Stimulated activated naive B cell treated with anti-CD40 and anti-IgM and Interleukin-4, amounts not matched to agents 10 μg/mL and 1 μg/mL and 100 μg/mL, for 72 hours (primary cell): ENCODE data around the gene SERGEF.

Experiments used
- ATAC-seq, 2 donors: fragments of 150-1000 bp; cut with Tn5 transposase; replicated peaks; 2 replicates each; pipeline ENCODE4 v1.10.0; 2021; ENCODE audit warnings: moderate library complexity in 1 of 2
- DNase-seq: peaks from one replicate; pipeline ENCODE4 v3.0.0; 2021
- H3K27ac Mint-ChIP-seq: one replicate; pipeline ENCODE4 v1.8.0; 2022; ENCODE audit warnings: mild to moderate bottlenecking, mixed read lengths
- H3K27me3 Mint-ChIP-seq, 2 donors: one replicate each; pipeline ENCODE4 v1.8.0; 2022; ENCODE audit warnings: mixed read lengths in 2 of 2
- H3K36me3 Mint-ChIP-seq, 2 donors: one replicate each; pipeline ENCODE4 v1.8.0; 2022; ENCODE audit warnings: mixed read lengths in 2 of 2, mild to moderate bottlenecking in 1 of 2
- H3K4me1 Mint-ChIP-seq, 2 donors: one replicate each; pipeline ENCODE4 v1.8.0; 2022; ENCODE audit warnings: mixed read lengths in 2 of 2, mild to moderate bottlenecking in 1 of 2
- H3K4me3 Mint-ChIP-seq, 2 donors: one replicate each; pipeline ENCODE4 v1.8.0; 2022; ENCODE audit warnings: mild to moderate bottlenecking in 2 of 2, mixed read lengths in 2 of 2, moderate library complexity in 1 of 2
- H3K9me3 Mint-ChIP-seq, 2 donors: one replicate each; pipeline ENCODE4 v1.8.0; 2022; ENCODE audit warnings: mixed read lengths in 2 of 2, mild to moderate bottlenecking in 1 of 2

Gene SERGEF

DNA sequence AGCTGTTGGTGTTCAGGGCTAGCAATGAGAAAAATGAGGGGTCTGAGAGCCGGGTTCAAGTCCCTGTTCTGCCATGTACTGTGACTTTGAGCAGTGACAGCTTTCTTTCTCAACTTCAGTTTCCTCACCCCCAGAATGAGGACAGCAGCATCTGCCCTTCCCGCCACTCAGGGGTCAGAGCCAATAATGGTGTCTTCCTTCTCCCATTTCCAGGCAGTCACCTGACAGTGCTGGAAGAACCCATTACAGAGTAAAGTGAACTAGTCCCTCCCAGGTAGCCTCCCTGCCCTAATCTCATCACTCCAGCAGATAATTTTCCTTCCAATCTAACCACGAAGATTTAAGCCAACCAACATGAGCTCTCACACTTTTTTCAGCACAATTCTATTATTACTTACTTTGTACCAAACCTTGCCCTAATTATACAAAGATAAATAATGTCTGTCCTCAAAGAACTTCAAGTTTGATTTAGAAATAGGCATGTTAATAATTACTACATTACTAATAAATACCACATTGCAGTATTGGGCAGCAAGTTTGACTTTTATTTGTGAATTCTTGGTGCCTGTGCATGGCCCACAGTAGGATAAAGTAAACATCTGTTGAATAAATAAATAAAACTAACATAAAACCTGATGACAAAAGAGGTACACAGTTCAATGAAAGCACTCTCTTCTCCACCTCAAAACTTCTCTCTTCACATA is 61.0 kb downstream of the SERGEF start:
- Mint-ChIP-seq H3K4me1 (no peaks in the 10 kb centered on the region), H3K36me3 (peaks cover 57 to 67% of the 10 kb centered on the region in 2 donors), H3K27ac (no peak overlapping the region), H3K27me3 (no peaks in the 10 kb centered on the region), H3K4me3 (no peak overlapping the region), H3K9me3 (no peaks in the 10 kb centered on the region)
- no peak for ATAC-seq
- DNase-seq = no peak

GRCh38 chr11:17950644-17951043 is 62.2 kb downstream of the SERGEF start:
- Mint-ChIP-seq H3K27ac (no peak overlapping the region), H3K36me3 (peaks cover 58 to 68% of the 10 kb centered on the region in 2 donors), H3K4me3 (no peak overlapping the region), H3K27me3 (no peaks in the 10 kb centered on the region), H3K9me3 (no peaks in the 10 kb centered on the region), H3K4me1 (no peaks in the 10 kb centered on the region)
- no peak for DNase-seq
- ATAC-seq = no peak

DNA sequence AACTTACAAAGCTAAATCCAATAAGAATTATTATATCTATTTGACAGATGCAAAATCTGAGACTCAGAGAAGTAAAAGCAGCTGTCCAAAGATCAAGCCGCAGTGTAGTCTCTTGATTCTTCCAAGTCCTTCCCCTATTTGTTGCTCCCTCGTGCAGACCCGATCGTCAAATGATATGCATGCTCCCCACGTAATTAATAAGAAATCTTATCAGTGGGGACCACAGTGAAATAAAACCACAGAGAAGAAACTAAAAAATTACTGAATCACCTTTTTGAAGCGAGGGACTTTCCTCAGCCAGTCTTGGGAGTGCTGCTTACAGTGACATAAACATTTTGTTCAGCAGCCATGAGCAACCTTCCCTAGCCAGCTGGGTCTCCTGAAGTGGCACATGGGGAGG is 64.6 kb downstream of the SERGEF start:
- H3K27me3 Mint-ChIP-seq = no peaks in the 10 kb centered on the region
- H3K27ac Mint-ChIP-seq = no peak overlapping the region
- H3K4me3 Mint-ChIP-seq = no peak overlapping the region
- DNase-seq = no peak
- peaks cover 65 to 74% of the 10 kb centered on the region in 2 donors for H3K36me3 Mint-ChIP-seq
- ATAC-seq = no peak
- H3K9me3 Mint-ChIP-seq = peaks cover 9 to 10% of the 10 kb centered on the region in 2 donors
- H3K4me1 Mint-ChIP-seq = no peaks in the 10 kb centered on the region

DNA sequence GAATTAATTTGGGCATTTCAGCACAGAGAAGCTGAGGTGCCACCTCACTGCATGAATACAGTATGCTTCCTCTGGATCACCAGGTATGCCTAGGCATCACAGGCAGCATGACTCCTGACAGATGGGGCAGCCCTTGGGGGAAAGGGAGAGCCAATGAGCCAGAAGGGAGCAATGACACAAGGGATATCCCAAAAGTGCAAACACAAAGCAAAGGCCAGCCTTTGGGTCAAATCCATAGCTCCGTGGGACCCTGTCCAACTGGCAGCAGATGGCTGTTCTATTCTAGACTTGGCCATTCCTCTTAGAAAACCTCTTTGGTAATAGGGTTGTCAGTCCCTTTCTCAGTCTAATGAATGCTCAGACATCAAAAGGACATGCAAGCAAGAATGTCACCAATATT is 73.3 kb downstream of the SERGEF start:
- no peak overlapping the region for H3K4me3 Mint-ChIP-seq
- H3K9me3 Mint-ChIP-seq = peaks cover 9% of the 10 kb centered on the region in 2 donors
- peaks cover 26 to 42% of the 10 kb centered on the region in 2 donors for H3K36me3 Mint-ChIP-seq
- ATAC-seq = no peak
- H3K27me3 Mint-ChIP-seq = no peaks in the 10 kb centered on the region
- no peak for DNase-seq
- no peaks in the 10 kb centered on the region for H3K4me1 Mint-ChIP-seq
- H3K27ac Mint-ChIP-seq = no peak overlapping the region

GRCh38 chr11:17936790-17937189 is 76.1 kb downstream of the SERGEF start:
- ATAC-seq (no peak), DNase-seq (no peak)
- Mint-ChIP-seq H3K9me3 (peaks cover 0 to 4% of the 10 kb centered on the region in 2 donors), H3K27ac (no peak overlapping the region), H3K27me3 (no peaks in the 10 kb centered on the region), H3K36me3 (peaks cover 18 to 39% of the 10 kb centered on the region in 2 donors), H3K4me1 (no peaks in the 10 kb centered on the region), H3K4me3 (no peak overlapping the region)

DNA sequence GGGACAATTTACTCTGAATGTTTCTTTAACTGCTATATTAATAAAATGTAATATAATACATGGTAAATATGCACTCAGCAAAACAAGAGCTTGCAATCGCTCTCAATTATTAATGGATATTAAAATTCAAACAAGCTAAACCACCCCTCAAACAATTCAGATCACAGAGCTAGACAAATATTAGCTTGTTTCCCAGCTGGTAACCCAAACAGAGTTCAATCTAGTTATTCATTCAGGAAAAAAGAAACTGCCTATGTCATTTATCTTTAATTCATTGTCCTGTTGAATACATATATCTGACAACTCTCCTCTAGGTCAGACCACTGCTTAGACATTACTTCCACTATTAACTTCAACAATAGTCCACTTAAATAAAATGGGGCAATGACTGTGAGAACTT is 78.7 kb downstream of the SERGEF start:
- Mint-ChIP-seq H3K27me3 (no peaks in the 10 kb centered on the region), H3K27ac (no peak overlapping the region), H3K4me3 (no peak overlapping the region), H3K36me3 (peaks cover 16 to 36% of the 10 kb centered on the region in 2 donors), H3K9me3 (peaks cover 0 to 4% of the 10 kb centered on the region in 2 donors), H3K4me1 (no peaks in the 10 kb centered on the region)
- no peak for DNase-seq
- ATAC-seq = no peak

- Mint-ChIP-seq H3K36me3 (peaks cover 19 to 36% of the 10 kb centered on the region in 2 donors), H3K4me1 (no peaks in the 10 kb centered on the region), H3K9me3 (peaks cover 0 to 4% of the 10 kb centered on the region in 2 donors), H3K4me3 (no peak overlapping the region), H3K27ac (no peak overlapping the region), H3K27me3 (no peaks in the 10 kb centered on the region)
- DNase-seq (no peak), ATAC-seq (no peak)
Observed at GRCh38 chr11:17933708-17934107, 79.1 kb downstream of the SERGEF start.

GRCh38 chr11:17932472-17932871 is 80.4 kb downstream of the SERGEF start:
- H3K9me3 Mint-ChIP-seq = peaks cover 0 to 4% of the 10 kb centered on the region in 2 donors
- no peak overlapping the region for H3K27ac Mint-ChIP-seq
- H3K36me3 Mint-ChIP-seq = peaks cover 22 to 39% of the 10 kb centered on the region in 2 donors
- no peaks in the 10 kb centered on the region for H3K4me1 Mint-ChIP-seq
- ATAC-seq = no peak
- DNase-seq = no peak
- H3K4me3 Mint-ChIP-seq = no peak overlapping the region
- no peaks in the 10 kb centered on the region for H3K27me3 Mint-ChIP-seq

GRCh38 chr11:17931595-17931994 is 81.3 kb downstream of the SERGEF start:
- ATAC-seq = no peak
- Mint-ChIP-seq H3K9me3 (peaks cover 0 to 4% of the 10 kb centered on the region in 2 donors), H3K4me3 (no peak overlapping the region), H3K36me3 (peaks cover 27 to 44% of the 10 kb centered on the region in 2 donors), H3K27ac (no peak overlapping the region), H3K4me1 (no peaks in the 10 kb centered on the region), H3K27me3 (no peaks in the 10 kb centered on the region)
- no peak for DNase-seq

DNA sequence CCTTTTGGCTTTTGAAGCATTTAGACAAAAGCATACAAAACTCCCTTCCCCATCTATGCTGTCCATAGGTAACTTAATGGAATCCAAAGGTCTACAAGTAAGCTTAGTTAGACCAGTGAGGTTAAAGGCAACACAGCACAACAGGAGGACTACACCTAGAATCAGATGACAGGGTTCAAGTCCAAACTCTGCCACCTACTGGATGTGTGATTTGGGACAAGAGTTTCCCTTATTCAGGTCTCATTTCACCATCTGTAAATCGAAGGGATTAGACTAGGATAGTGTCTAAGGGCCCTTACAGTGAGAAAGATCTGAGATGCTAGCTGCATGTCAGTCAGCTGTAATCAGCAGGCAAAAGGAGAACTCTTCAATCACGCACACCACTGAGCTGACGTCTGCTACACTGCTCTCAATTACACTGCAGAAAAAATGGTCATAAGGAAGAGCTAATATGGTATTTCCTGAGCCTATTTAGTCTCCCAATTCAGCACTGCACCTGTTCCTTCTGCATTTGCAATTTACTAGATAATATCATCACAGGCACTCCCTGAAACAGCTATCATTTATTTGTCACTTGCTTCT is 82.2 kb downstream of the SERGEF start:
- H3K27ac Mint-ChIP-seq = no peak overlapping the region
- no peaks in the 10 kb centered on the region for H3K4me1 Mint-ChIP-seq
- H3K36me3 Mint-ChIP-seq = peaks cover 26 to 43% of the 10 kb centered on the region in 2 donors

DNA sequence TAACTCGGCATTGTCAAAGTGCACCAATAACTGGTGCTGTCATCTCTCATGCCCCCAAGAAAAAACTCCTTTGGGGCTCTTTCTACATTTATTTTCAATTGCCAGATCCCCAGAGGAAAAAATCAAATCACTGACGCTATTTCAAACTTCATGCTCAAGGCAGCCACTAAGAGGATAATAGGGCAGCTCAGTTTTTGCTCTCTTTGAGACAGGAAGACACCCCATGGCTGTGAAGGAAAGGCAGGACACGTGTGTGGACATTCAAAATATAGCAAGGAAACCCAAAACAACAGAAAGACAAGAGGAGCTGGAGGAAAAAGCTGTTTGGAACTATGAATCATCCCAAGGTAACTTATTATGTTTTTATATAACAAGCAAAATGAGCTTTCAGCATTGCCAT is 83.7 kb downstream of the SERGEF start:
- Mint-ChIP-seq H3K4me3 (no peak overlapping the region), H3K4me1 (no peaks in the 10 kb centered on the region), H3K27me3 (no peaks in the 10 kb centered on the region), H3K27ac (no peak overlapping the region), H3K9me3 (peaks cover 0 to 4% of the 10 kb centered on the region in 2 donors), H3K36me3 (peaks cover 31 to 35% of the 10 kb centered on the region in 2 donors)
- no peak for DNase-seq
- ATAC-seq = no peak

More for the DNA sequence above, 82.2 kb downstream of the SERGEF start:
- DNase-seq = no peak
- H3K4me3 Mint-ChIP-seq = no peak overlapping the region
- peaks cover 0 to 4% of the 10 kb centered on the region in 2 donors for H3K9me3 Mint-ChIP-seq
- no peaks in the 10 kb centered on the region for H3K27me3 Mint-ChIP-seq
- ATAC-seq = no peak

DNA sequence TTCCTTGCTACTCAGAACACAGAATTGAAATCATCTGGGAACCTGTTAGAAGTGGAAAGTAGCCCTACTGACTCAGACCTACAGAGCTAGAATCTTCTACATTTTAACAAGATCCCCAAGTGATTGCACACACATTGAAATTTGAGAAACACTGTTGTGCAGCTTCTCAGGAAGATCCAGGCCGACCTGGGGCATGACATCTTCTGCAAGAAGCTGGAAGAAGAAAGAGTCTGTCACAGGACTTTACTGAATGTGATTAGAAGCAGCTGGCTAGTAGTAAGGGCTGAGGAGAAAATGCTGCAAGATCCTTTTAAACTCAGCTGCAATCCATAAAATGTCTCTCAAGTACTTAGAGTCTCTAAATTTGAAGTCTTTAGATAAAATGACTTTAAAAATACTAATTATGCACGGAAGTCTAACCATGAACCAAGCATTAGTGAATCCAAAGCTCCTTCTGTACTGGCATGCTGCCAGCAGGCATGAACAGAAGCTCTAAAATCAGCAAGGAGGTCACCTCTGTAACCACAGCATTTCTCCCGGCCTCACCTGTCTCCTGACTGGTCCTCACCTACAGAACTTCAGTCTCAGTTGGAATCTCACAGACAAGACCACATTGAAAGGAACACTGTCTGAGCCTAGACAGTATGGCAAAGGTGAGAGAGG is 85.0 kb downstream of the SERGEF start:
- Mint-ChIP-seq H3K9me3 (peaks cover 0 to 4% of the 10 kb centered on the region in 2 donors), H3K4me1 (peaks cover 2 to 4% of the 10 kb centered on the region in 2 donors), H3K36me3 (peaks cover 41 to 46% of the 10 kb centered on the region in 2 donors), H3K27me3 (no peaks in the 10 kb centered on the region), H3K4me3 (no peak overlapping the region), H3K27ac (no peak overlapping the region)
- no peak for DNase-seq
- ATAC-seq = no peak

DNA sequence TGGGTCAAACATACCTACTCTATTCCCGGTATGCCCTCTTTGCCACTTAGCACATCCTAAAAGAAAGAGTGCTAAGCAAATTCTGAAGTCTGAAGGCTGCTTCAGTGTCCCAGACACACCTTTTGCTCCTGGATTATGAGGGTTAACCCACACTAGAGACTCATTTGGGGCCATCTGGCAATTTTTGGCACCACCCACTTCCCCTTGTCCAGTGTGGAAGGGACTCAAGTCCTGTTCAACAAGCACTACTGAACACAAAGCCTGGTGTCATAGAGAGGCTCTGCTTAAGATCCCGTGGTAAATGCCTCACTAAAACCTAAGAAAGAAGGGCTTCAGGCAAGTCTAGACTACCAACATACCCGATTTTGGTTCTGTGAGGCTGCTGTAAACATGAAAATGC is 85.8 kb downstream of the SERGEF start:
- no peak for DNase-seq
- H3K36me3 Mint-ChIP-seq = peaks cover 38 to 41% of the 10 kb centered on the region in 2 donors
- H3K27me3 Mint-ChIP-seq = no peaks in the 10 kb centered on the region
- H3K4me3 Mint-ChIP-seq = no peak overlapping the region
- no peak for ATAC-seq
- H3K4me1 Mint-ChIP-seq = peaks cover 3 to 12% of the 10 kb centered on the region in 2 donors
- H3K9me3 Mint-ChIP-seq = no peaks in the 10 kb centered on the region
- no peak overlapping the region for H3K27ac Mint-ChIP-seq

DNA sequence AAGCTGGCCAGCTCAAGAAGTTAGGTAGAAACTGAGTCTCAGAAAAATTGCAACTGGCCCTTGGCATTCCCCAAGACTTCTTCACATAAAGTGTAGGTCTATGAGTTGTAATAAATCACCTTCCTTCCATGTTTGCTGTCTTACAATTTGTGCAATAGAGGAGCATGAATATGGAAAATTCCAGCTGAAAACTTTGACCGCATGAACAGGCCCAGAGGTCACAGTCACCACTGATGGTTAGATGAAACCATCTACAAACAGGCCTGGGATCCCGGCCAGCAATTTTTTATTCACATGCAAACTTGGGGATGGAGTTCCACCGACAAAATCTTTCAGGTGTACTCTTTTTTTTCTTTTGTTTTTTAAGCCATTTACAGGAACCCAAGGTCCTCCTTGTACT is 88.1 kb downstream of the SERGEF start:
- H3K27ac Mint-ChIP-seq = no peak overlapping the region
- no peak for ATAC-seq
- no peak for DNase-seq
- H3K27me3 Mint-ChIP-seq = no peaks in the 10 kb centered on the region
- no peak overlapping the region for H3K4me3 Mint-ChIP-seq
- peaks cover 8 to 13% of the 10 kb centered on the region in 2 donors for H3K4me1 Mint-ChIP-seq
- H3K36me3 Mint-ChIP-seq = peaks cover 33 to 47% of the 10 kb centered on the region in 2 donors
- no peaks in the 10 kb centered on the region for H3K9me3 Mint-ChIP-seq

DNA sequence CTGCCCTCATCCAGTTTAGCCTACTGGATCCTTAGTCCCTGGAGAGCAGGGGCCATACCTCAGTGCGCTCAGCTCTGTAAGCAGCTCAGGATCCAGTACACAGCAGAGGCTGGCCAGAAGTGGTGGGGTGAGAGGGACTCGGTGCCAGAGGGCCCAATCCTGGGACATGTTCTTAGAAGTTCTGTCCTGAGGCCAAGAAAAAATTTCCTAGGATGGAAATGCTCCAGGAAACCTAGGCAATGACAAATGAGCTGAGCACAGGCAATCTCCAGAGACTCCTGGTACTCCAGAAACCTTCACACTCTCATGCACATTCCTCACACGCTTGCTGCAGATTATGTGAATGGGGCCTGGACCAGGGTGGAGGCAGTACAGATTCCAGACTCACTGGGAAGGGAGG is 89.6 kb downstream of the SERGEF start:
- no peak for ATAC-seq
- no peak overlapping the region for H3K27ac Mint-ChIP-seq
- DNase-seq = no peak
- peaks cover 11 to 13% of the 10 kb centered on the region in 2 donors for H3K4me1 Mint-ChIP-seq
- peaks cover 29 to 57% of the 10 kb centered on the region in 2 donors for H3K36me3 Mint-ChIP-seq
- no peaks in the 10 kb centered on the region for H3K27me3 Mint-ChIP-seq
- no peaks in the 10 kb centered on the region for H3K9me3 Mint-ChIP-seq
- H3K4me3 Mint-ChIP-seq = no peak overlapping the region
